ENCODE measurements around the gene SF3B3. TPM values are rescaled to one million over a fixed set of nuclear protein-coding genes. Genes with fewer than 3 reads are reported as not detected.
"Not testable (repeated sequence)": the region's sequence is repeated elsewhere in the genome, so short reads cannot be mapped to it uniquely, and the experiment has no call there.

The SF3B3 gene
- total RNA-seq, 1 experiment from 2014 or later = 146 TPM

GRCh38 chr16:70511833-70512232 lies 11.8 kb upstream of the SF3B3 start:
- DNase-seq (ENCODE audit: low spot score) = no peak

DNA sequence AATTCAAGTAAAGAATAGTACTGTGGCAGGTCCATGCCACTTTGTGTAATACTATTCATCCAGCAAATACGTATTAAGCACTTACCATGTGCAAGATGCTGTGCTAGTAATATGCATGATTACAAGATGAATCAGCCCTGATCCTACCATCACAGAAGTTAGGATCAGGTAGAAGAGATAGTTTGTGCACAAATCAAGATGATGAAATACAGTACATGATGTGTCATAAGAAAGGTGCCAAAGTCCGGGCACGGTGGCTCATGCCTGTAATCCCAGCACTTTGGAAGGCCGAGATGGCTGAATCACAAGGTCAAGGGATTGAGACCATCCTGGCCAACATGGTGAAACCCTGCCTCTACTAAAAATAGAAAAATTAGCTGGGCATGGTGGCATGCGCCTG lies 11.2 kb upstream of the SF3B3 start:
- peak; percentile 32 for DNase-seq (ENCODE audit: low spot score)

DNA sequence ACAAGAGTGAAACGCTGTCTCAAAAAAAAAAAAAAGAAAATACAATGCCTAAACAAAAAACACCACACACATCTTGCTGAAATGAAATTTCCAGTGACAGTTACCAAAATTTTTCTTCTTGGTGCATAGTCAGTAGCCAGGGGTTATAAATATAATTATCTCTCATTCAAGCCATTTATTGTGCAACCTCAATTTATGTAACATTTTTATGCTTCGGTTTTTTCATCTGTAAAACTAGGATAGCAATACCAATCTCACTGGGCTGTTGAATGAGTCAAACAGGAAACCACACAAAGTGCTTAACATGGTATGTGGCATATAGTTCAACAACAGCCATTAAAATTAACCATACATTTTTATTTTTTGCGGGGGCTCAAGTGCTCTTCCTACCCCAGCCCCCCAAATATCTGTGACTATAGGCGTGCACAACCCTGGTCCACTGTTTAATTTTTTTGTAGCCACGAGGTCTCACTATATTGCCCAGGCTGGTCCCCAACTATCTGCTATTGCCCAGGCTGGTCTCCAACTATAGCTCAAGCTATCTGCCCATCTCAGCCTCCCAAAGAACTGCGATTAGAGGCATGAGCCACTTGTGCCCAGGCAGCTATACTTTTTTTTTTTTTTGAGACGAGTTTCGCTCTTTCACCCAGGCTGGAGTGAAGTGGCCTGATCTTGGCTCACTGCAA lies 2.9 kb upstream of the SF3B3 start:
- DNase-seq (ENCODE audit: low spot score) = peak; percentile 35

GRCh38 chr16:70522216-70523075 lies 1.2 kb upstream of the SF3B3 start:
- DNase-seq (ENCODE audit: low spot score) = no peak

DNA sequence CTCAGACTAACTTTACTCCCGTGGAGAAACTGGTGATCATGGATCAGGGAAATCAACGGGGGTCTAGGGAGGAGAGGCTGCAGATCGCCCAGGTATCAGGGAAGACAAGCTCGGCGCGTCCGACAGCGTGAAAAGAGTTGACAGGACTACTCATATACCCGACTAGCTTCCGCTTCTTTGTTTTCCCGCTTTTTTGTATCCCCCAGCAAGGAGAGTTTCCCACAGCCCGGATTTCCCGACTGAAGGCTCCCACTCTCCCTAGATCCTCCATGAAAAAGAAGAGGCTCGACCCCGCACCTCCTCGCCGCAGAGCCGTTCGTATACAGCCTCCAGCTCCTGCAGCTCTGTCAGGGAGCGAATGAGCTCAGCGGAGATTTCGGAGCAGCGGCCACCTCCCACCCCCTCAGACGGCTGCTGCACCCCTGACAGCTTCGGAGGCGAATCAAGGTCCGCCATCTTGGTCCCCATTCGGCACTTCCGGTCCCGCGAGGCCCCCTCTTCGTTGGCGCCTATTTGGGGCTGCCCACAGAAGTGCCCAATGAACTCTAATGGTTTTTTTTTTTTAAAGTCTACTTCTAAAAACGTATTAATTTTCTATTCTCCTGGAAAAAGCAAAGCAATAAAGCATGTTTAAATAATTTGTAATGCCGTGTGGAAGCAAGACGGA lies 407 bp upstream of the SF3B3 start, which contains the start of gene COG4:
COG4 (minus strand) TSS at position 479 of the 667 bp plus-strand sequence; CDS start at position 468, 11 bp downstream.
- peak; percentile 80 for DNase-seq (ENCODE audit: low spot score)

GRCh38 chr16:70524399-70524825 lies 796 bp downstream of the SF3B3 start:
- peak; percentile 33 for DNase-seq (ENCODE audit: low spot score)

DNA sequence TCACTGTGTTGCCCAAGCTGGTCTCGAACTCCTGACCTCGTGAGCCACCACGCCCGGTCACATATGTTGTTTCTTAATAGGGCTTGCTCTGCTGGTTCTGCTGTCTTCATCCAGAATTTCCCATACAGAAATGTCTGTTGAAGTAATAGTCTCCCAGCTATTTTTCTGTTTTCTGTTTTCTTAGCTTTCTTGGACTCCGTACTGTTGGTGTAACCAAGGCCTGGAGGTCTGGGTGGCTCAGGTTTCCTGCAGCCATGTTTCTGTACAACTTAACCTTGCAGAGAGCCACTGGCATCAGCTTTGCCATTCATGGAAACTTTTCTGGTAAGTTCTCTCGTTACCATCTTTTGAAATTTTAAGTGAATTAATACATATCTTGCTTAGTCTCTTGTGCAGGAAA lies 2.8 kb downstream of the SF3B3 start:
- no peak for DNase-seq (ENCODE audit: low spot score)

DNA sequence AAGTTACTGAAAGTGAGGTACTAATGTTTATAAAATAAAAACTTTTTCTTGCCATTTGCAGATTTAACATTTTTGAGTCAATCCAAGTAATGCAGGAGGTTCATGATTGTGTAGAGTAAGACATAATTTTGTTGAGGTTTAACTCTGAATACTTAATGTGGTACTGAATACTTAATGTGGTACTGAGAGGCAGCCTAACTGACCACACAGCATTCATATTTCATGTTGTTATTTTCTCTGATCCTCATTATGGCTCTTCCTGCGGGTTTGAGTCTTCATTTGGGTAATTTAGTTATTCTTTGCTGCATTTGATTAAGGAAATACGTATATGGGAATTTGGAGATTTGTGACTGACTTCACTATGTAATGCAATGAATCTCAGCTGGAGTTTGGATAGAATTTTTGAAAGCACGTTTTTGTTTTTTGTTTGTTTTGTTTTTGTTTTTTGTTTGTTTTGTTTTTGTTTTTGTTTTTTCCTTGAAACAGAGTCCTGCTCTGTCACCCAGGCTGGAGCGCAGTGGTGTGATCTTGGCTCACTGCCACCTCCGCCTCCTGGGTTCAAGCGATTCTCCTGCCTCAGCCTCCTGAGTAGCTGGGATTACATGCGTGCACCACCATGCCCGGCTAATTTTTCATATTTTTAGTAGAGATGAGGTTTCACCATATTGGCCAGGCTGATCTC lies 3.8 kb downstream of the SF3B3 start:
- DNase-seq (ENCODE audit: low spot score) = no peak

GRCh38 chr16:70529051-70529777 lies 5.6 kb downstream of the SF3B3 start:
- peak; percentile 56 for DNase-seq (ENCODE audit: low spot score)

DNA sequence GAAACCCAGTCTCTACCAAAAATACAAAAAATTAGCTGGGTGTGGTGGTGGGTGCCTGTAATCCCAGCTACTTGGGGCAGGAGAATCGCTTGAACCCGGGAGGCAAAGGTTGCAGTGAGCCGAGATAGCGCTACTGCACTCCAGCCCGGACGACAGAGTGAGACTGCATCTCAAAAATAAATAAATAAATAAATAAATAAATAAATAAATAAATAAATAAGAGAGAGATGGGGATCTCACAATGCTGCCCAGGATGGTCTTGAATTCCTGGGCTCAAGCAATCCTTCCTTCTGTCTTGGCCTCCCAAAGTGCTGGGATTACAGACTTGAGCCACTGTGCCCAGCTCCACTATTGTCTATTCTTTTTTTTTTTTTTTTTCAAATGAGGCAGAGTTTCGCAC lies 6.3 kb downstream of the SF3B3 start:
- not testable (repeated sequence) for DNase-seq (ENCODE audit: low spot score)

- DNase-seq (ENCODE audit: low spot score) = no peak
Measured at GRCh38 chr16:70534971-70535370, 11.4 kb downstream of the SF3B3 start.

GRCh38 chr16:70540994-70541393 lies 17.4 kb downstream of the SF3B3 start:
- DNase-seq (ENCODE audit: low spot score) = no peak

- DNase-seq (ENCODE audit: low spot score) = no peak
Measured at GRCh38 chr16:70544548-70544947, 20.9 kb downstream of the SF3B3 start.

DNA sequence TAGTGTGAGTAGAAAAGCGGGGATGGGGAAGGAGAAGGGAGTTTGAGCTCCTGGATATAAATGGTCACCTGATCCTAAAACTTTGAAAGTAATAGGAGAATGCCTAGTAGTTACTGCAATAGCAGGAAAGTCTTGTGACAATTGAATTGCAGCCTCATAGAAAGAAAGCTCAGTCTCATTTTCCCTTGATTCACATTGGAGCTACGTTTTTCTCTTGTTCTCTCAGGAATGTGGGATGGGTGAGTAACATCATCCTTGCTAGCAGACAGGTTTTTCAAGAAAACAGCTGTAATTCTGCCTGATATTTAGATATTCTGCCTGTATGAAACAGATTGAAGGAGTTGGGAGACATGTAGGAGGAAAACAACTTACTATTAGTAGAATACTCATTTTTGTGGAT lies 25.3 kb downstream of the SF3B3 start:
- DNase-seq (ENCODE audit: low spot score) = no peak

- no peak for DNase-seq (ENCODE audit: low spot score)
Measured at GRCh38 chr16:70550082-70550481, 26.5 kb downstream of the SF3B3 start.

GRCh38 chr16:70551788-70552187 lies 28.2 kb downstream of the SF3B3 start:
- no peak for DNase-seq (ENCODE audit: low spot score)

GRCh38 chr16:70552675-70553074 lies 29.1 kb downstream of the SF3B3 start:
- no peak for DNase-seq (ENCODE audit: low spot score)

GRCh38 chr16:70553645-70554044 lies 30.0 kb downstream of the SF3B3 start:
- peak; percentile 26 for DNase-seq (ENCODE audit: low spot score)

DNA sequence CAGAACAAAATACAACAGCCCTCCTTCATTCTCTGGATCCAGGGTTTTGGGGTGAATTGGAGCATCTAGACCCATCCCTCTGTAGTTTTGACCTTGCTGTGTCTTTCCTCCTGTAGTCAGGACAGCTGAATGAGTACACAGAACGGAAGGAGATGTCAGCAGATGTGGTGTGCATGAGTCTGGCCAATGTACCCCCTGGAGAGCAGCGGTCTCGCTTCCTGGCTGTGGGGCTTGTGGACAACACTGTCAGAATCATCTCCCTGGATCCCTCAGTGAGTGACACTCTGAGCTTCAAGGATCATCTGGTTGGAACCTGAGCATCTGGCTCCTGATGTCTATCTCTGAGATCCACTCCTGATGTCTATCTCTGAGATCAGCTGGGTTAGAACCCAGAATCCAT lies 32.4 kb downstream of the SF3B3 start:
- no peak for DNase-seq (ENCODE audit: low spot score)

GRCh38 chr16:70561623-70562022 lies 38.0 kb downstream of the SF3B3 start:
- DNase-seq (ENCODE audit: low spot score) = no peak

- DNase-seq (ENCODE audit: low spot score) = no peak
Measured at GRCh38 chr16:70563636-70564035, 40.0 kb downstream of the SF3B3 start.

Data from A172 (cell line).